WERI-Rb-1 (cell line): Measurements from ENCODE around the gene DNHD1.

Experiments used
- DNase-seq: peaks from one replicate; pipeline ENCODE4 v3.0.0-alpha.2; 2020
- H3K27ac ChIP-seq: fragments of 250-450 bp; sonication (Bioruptor Pico); 2 replicates; pipeline ENCODE4 v1.5.1; 2020; ENCODE audit warnings: mild to moderate bottlenecking, moderate library complexity
- H3K27me3 ChIP-seq: fragments of 250-450 bp; sonication (Bioruptor Pico); 2 replicates; pipeline ENCODE4 v1.5.1; 2021; ENCODE audit warnings: mild to moderate bottlenecking, low read depth, moderate library complexity; ENCODE audit not compliant: insufficient read depth, severe bottlenecking
- H3K36me3 ChIP-seq: fragments of 250-450 bp; sonication (Bioruptor Pico); 2 replicates; pipeline ENCODE4 v1.5.1; 2020; ENCODE audit warnings: mild to moderate bottlenecking, moderate library complexity
- H3K4me3 ChIP-seq: 2 replicates; pipeline ENCODE4 v1.5.1; 2011; ENCODE audit warnings: low read depth, mild to moderate bottlenecking, control low read depth, low read length
- H3K9me3 ChIP-seq: fragments of 250-450 bp; sonication (Bioruptor Pico); 2 replicates; pipeline ENCODE4 v1.5.1; 2021; ENCODE audit warnings: mild to moderate bottlenecking, moderate library complexity; ENCODE audit not compliant: severe bottlenecking
- CTCF ChIP-seq: IDR thresholded peaks from 2 replicates; pipeline ENCODE4 v1.5.1; 2011; ENCODE audit warnings: low read depth, mild to moderate bottlenecking, control low read depth, inconsistent platforms, low read length

Gene DNHD1

GRCh38 chr11:6606471-6607189 is 109.5 kb downstream of the DNHD1 start:
- Histone ChIP-seq H3K27me3 (no peaks in the 10 kb centered on the region), H3K36me3 (peaks cover 48% of the 10 kb centered on the region), H3K9me3 (no peaks in the 10 kb centered on the region), H3K4me3 (no peak overlapping the region), H3K27ac (peak overlapping the region; percentile 65)
- no peak for TF ChIP-seq CTCF
- peak; percentile 92 for DNase-seq

GRCh38 chr11:6607190-6607795 is 110.2 kb downstream of the DNHD1 start:
- Histone ChIP-seq H3K27me3 (no peaks in the 10 kb centered on the region), H3K4me3 (no peak overlapping the region), H3K27ac (peak overlapping the region; percentile 65), H3K36me3 (peaks cover 44% of the 10 kb centered on the region), H3K9me3 (no peaks in the 10 kb centered on the region)
- DNase-seq: no peak
- no peak for TF ChIP-seq CTCF

- Histone ChIP-seq H3K27me3 (no peaks in the 10 kb centered on the region), H3K27ac (no peak overlapping the region)
These were observed 110.9 kb downstream of the DNHD1 start for GRCh38 chr11:6608011-6608410.

GRCh38 chr11:6608726-6609501 is 111.8 kb downstream of the DNHD1 start:
- Histone ChIP-seq H3K9me3 (no peaks in the 10 kb centered on the region), H3K27me3 (no peaks in the 10 kb centered on the region), H3K4me3 (no peak overlapping the region), H3K27ac (no peak overlapping the region), H3K36me3 (peaks cover 44% of the 10 kb centered on the region)
- no peak for TF ChIP-seq CTCF
- no peak for DNase-seq

More at GRCh38 chr11:6608011-6608410, 110.9 kb downstream of the DNHD1 start:
- Histone ChIP-seq H3K9me3 (no peaks in the 10 kb centered on the region), H3K36me3 (peaks cover 44% of the 10 kb centered on the region), H3K4me3 (no peak overlapping the region)
- no peak for TF ChIP-seq CTCF
- DNase-seq: no peak

GRCh38 chr11:6609502-6610015 is 112.5 kb downstream of the DNHD1 start:
- Histone ChIP-seq H3K4me3 (no peak overlapping the region), H3K27ac (no peak overlapping the region), H3K27me3 (no peaks in the 10 kb centered on the region), H3K9me3 (no peaks in the 10 kb centered on the region), H3K36me3 (peaks cover 44% of the 10 kb centered on the region)
- no peak for TF ChIP-seq CTCF
- DNase-seq: no peak
